GM21717 (cell line): ENCODE data around the gene OSTM1.
A peak's percentile ranks its signal among the peaks of the same experiment; 100 is the strongest.

Source experiments
- ATAC-seq: cut with Tn5 transposase; IDR thresholded peaks from one replicate; pipeline ENCODE4 v1.9.1; 2021; ENCODE audit warnings: mild to moderate bottlenecking, moderate library complexity; ENCODE audit not compliant: unreplicated experiment

OSTM1 gene

DNA sequence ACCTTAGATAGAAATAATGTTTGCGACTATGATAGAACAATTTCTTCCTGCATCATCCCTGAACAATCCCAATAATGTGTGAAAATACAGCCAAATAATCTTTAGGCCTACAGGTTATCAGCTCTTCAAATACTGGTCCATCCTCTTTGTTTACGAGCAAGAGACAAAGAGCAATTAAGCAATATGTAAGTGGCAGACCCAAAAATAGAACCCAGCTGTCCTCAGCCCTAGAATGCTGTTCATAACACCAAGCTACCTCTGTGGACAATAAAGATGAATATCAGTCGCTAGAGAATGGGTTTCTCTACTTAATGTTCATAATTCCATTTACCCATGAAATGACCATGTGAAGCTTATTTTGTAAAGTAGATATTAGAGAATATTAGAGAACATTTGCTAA, 28.4 kb upstream of the OSTM1 start:
- ATAC-seq, result no peak

DNA sequence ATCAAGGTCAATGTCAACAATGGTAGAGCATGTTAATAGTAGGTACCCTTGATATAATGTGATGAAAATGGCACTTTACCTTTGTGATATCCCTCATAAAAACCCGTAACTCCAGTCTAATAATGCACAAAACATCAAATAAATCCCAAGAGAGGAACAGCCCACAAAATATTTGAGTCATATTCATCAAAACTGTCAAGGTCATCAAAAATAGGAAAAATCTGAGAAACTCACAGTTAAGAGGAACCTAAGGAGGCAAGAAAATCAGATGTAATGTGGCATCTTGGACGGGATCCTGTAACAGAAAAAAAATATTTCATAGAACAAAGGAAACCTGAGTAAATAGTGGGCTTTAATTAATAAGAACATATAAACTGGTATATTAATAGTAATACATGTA, 25.5 kb upstream of the OSTM1 start:
- no peak for ATAC-seq

DNA sequence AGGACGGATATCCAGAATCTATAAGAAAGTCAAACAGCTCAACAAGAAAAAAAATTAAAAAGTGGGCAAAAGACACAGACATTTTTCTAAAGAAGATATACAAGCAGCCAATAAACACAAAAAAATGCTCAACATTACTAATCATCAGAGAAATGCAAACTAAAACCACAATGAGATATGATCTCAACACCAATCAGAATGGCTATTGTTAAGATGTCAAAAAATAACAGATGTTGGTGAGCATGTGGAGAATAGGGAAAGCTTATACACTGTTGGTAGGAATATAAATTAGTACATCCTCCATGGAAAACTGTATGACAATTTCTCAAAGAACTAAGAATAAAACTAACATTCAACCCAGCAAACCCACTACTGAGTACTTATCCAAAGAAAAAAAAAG, 23.3 kb upstream of the OSTM1 start:
- no peak for ATAC-seq

DNA sequence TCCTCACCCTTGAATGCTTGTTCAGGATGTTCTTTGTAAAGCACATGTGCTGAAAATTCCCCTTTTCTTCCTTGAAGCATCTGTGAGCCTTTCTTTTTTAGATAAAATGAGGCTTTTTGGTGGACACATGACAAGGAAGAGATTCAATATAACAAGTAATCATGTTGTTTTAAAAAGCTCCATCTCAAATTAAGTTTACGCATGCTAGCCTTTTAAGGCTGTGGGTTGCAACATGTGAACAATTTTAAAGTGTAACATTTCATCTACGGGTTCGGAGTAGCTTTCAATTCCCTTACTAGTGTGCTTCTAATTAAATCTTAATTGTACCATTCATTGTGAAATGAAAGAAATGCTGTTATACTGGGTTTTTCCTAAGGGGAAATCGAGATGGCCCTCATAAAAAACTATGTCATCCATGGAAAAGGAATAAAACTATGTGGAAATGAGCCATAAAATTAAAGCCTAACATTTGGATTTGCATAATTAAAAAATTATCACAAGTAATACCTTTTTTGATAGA, 19.3 kb upstream of the OSTM1 start:
- no peak for ATAC-seq

DNA sequence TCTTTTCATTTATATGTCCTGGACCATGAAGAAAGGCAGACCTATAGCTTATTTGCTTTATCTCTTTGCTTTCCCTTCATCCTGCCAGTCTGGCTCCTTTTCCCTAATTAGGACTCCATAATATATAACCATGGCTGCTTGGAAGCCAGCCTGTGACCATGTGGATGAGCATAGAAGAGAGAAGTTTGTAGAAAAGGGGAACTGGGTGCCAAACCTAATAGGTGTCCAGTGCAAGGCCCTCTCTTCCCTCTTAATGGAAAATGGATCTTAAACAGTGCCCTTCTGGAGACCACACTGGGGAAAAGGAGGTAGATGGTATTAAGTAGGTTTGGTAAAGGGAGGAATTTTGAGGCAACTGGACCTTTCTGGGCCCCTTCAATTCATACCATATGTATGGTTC, 16.7 kb upstream of the OSTM1 start:
- no peak for ATAC-seq

DNA sequence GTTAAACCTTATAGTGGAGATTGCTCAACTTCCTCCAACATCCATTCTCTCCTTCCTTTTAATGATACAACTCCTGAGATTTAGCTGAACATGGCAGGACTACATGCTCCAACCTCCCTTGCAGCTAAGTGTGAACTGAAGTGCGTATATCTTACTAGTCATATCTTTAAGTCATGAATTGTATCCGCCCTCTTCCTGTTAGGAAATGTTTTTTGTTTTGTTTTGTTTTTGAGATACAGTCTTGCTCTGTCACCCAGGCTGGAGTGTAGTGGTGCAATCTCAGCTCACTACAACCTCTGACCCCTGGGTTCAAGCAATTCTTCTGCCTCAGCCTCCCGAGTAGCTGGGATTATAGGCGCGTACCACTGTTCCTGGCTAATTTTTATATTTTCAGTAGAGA, 8.8 kb upstream of the OSTM1 start:
- ATAC-seq, result no peak

DNA sequence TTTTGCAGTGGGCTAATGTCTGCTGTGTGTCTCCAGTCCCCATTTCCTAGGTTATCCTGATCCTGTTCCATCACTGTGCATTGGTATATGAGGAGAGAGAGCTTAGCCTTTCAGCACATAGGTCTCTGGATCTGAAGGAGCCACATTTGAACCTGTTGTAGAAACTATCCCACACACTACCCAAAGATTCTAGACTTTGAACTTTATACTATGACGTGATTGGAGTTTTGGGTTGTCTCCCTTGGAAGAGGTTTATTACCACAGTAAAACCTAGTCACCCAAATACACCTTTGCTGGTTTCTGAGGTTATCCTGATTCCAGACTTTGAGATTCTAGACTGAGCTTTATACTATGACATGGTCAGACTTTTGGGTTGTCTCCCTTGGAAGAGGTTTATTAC, 8.0 kb upstream of the OSTM1 start:
- ATAC-seq, result no peak

DNA sequence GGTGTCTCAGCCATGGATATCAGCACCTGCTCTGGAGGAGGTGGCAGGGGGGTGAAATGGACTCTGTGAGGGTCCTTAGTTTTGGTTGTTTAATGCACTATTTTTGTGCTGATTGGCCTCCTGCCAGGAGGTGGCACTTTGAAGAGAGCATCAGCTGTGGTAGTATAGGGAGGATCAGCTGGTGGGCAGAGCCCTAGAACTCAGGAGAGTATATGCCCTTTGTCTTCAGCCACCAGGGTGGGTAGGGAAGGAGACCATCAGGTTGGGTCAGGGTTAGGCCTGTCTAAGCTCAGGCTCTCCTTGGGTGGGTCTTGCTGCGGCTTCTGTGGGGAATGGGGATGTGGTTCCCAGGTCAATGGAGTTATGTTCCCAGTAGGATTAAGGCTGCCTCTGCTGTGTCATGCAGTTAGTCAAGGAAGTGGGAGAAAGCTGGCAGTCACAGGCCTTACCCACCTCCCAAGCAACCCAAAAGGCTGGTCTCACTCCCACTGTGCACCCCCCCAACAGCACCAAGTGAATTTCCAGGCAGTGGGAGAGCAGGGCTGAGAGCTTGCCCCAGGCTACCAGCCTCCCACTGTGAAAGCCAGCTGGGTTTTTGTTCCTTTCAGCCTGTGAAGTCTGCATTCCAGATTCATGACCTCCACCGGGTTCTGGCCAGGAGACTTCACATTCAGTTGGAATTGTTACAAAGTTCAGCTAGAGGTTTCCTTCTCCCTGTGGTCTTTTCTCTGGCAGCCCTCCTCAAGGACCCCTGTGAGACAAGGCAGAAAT, 5.7 kb upstream of the OSTM1 start:
- no peak for ATAC-seq

DNA sequence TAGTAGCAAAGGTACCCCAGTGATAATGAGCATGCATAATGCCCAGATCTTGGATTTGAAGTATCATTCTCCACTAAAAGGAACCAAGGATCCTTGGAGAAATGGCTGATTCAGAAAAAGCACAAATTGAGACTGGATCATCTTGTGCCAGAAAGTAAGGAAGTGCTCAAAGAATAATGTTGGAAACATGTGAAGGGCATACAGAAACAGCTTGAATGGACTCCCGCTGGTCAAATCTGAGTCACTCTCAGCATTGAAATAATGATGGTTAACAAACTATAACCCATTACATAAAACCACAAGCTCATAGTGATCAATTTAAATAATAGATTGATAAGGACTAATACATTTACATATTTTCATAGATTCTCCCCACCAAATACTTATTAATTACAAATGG, 3.6 kb upstream of the OSTM1 start:
- ATAC-seq, result no peak

DNA sequence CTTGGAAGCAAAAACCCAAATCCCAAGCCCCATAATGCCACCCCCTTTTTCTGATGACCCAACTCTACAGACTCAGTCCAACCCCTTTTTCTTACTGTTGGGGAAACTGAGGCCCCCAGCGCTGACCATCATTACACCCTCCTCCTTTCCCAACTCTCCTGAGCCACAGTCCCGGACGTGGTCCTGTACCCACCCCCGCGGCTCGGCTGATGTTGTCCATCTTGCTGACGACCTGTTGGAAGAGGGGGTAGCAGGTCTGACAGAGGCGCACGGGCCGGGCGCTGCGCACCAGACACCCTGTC, 533 bp downstream of the OSTM1 start:
- peak; percentile 36 for ATAC-seq

DNA sequence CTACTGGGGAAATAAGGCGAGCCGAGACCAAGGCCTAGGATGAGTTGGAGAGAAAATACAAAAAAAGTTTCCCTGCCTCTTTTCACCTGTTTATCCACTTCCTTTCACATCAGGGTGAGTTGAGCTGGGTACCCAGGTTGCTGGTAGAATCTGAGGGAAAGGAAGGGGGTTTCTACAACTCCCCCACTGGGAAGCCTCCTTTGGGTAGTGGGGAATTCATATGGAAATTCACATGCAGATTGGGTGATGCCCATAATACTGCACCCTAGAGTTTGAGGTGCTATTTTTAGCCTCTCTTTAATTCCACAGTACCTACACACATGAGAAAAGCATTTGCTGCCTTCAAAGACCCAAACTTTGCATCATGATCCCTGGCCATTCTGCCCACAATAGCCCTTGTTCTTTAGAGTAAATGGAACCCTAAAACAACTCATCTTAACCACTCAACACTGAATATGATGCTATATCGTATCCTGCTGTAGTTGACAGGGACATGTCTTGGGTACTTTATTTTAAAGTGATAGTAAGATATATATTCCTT, 2.7 kb downstream of the OSTM1 start:
- ATAC-seq, result no peak

DNA sequence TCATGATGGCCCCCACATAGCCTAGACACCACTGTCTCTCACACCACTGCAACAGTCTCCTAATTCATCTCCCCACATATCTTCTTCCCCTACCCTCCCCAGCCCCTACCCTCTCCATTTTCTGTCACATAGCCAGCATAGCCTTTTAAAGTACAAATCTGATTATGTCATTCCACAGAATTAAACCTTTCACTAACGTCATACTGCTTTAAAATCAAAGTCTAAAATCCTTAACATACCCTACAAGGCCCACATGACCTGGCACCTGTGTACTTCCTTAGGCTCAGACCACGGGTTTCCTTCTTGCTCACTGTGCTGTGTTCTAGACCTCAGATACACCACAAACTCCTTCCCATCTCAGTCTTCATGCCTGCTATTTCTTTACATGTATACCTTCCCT, 5.9 kb downstream of the OSTM1 start:
- peak; percentile 64 for ATAC-seq

DNA sequence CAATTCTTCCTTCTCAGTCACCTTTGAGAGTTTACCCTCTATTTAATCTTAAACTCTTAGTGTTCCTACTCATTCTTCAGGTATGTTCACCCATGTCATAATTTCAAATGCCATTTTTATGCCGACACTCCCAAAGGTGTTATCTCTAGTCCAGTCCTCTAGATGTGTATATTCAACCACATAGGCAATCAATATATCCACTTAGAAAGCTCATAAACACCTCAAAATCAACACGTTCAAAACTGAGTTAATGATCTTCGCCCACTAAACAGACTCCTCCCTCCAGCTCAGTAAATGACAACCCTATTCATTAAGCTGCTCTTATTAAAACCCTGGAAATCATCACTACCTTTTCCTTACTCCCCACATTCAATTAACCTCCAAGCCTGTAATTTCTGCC, 6.4 kb downstream of the OSTM1 start:
- ATAC-seq, result no peak

DNA sequence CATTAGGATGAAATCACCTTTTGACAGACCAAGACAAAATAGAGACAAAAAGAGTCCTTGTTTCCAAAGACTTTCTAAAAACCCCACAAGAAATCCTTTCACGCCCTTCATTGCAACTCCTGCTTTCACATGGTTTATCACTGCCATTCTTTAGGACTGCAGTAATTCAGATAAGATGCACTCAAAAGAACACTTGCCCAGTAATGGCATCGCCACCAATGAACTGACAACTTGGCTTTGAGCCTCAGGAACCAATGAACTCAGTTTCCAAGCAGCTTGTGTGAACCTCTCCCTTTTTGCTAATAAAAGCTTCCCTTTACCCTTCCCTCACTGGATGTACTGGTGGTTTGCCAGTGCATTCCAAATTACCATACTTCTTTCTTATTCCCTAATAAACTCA, 21.8 kb downstream of the OSTM1 start:
- no peak for ATAC-seq

DNA sequence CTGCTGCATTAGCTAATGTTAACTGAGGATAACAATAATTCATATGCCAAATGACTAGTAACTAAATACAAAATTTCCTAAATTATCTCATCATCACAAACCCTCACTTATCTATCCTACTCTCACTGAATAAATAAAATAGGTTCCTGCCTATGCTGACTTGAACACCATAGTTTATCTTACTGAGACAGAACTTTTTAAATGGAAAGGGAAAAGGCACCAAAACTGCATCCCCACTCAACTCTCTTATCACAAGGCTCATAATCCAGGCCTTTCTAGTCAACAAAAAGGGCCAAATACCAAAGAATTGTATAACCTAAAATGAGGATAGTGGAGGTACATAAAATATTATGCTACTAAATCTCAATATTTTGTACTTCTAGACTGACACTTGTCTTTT, 23.1 kb downstream of the OSTM1 start:
- no peak for ATAC-seq

DNA sequence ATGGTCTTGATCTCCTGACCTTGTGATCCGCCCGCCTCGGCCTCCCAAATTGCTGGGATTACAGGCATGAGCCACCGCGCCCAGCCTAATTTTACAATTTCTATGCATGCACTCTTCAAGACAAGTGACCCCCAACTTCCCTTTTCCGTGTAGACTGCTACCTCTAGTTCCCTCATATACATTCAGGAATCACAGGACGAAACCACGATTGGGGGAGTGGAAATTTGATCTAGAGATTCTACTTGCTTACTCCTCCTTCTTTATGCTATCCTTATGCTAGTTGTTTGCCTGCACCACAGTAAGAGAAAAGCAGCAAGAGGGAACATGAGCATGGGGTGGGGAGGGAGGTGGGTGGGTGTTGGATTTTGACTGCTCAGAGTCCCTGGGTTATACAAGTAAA, 34.9 kb downstream of the OSTM1 start:
- no peak for ATAC-seq

DNA sequence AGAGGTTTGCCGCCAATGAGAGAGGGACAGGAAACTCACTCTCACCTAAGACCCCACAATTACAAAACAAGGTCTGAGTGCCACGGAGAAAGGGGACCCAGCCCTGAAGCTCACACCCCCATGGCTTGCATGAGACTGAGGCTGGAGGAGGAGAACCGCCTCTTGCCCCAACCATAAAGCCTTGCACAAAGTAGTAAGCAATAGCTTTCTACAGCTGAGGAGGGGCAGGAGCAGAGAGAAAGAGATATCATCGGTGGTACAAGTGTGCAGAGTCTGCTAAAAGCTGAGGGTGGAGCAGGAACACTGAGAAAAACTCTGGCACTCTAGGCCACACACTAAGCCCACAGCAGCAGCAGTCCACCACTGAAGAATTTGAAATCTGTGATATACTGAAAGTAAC, 37.7 kb downstream of the OSTM1 start:
- ATAC-seq, result no peak

DNA sequence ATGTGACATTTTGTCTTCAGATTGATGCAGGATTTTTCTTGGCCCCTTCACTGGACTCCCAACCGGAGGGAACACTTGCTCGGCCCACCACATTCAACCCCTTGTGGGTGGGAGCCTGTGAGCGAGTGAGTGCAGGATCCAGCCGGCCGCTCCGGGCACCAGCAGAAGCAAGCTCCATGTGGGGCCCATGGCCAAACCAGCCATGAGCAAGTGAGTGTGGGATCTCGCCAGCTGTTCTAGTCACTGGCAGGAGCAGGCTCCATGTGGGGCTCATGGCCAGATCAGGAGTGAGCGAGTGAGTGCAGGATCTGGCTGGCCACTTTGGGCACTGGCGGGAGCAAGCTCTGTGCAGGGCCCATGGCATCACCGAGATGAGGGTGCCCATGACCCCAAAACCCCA, 42.6 kb downstream of the OSTM1 start:
- ATAC-seq, result no peak

DNA sequence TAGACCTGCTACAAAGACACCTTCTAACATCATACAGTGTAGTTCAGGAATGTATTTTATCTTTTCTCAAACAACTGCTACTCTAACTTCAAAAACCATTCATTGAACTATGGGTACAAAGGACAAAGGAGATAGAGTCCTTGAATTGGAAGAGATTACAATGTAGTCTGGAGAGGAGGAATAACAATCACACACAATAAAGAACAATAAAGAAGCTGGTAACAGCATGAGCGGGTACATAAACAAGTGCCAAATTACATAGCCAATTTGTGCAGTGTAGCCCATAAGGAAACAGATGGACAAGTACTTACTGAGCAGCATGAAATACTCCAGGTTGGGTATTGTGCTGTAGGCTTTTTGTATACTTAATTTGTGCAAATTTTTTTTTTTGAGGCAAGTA, 44.3 kb downstream of the OSTM1 start:
- ATAC-seq, result no peak

DNA sequence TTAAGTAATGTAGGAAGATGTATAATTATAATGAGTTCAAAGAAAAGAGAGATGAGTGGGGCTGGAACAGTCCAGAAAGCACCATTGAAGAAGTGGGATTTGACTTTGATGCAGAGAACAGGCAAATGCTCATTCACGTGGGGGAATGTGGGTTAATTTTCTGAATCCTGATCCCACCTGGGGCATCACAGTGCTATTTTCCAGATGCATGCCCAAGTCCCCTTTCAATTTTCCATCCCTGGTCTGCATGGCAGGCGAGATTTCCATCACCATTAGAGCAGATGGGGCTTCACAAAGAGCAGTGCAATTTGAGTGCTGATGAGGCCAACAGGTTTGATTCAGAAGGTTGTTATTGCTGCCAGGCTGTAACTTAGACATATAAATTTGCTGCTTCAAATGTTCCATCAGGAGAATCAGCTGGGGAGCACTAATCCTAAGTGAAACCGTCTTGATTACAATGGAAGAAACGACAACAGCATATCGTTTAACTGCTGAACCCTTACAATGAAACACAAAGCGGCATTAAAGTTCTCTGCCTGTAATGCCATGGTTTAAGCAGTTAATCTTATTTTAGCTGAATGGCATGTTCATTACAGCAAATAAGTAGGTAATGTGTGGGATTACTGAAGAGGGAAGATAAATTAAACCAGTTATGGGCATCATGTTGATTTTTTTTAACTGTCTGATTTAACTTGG, 45.2 kb downstream of the OSTM1 start:
- ATAC-seq, result no peak

DNA sequence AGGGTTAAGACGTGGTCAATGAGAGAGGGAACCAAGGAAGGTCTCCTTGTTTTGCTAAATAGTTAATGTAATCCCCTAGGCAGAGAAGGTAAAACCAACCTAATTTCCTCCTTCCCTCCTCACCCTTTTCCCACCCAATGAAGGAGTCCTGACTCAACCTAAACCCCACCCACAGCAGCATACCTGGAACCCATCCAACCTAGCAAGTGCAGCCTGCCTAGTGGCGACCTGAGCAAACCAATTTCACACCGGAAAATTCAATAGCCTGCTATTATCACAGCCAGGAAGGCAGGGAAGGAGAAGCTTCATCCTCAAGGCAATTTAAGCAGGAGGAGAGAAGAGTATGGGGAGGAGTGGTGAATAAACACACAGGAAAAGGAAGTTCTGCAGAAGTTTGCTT, 46.9 kb downstream of the OSTM1 start:
- no peak for ATAC-seq

DNA sequence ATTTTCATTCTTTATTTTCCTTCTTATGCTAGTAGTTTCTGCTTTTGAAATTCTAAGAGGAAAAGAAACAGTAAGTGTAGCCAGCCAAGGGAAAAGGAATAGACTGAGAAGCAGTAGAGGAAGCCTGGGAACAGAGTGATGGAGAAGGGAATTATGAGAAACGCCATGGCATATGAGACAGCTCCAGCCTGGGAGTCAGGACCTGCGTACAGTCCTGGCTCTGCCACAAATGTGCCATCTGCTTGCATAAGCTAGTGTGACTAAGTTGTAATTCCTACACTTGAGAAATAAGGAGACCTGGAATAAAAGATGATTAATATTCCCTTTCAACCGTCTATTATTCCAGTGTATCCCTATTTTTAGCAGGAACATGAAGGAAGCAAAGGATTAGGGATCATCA, 47.5 kb downstream of the OSTM1 start:
- no peak for ATAC-seq
